SK-MEL-5 (cell line): ENCODE results near the gene TEAD2. TPM values are rescaled to one million over a fixed set of nuclear protein-coding genes. Genes with fewer than 3 reads are reported as not detected.
A peak's percentile ranks its signal among the peaks of the same experiment; 100 is the strongest.
"Not testable (repeated sequence)": the region's sequence is repeated elsewhere in the genome, so short reads cannot be mapped to it uniquely, and the experiment has no call there.

Experiments used
- DNase-seq: peaks from one replicate; pipeline ENCODE4 v3.0.0-alpha.2; 2016; ENCODE audit warnings: low read depth, low spot score
- in situ Hi-C: cut with HindIII; loops from 2 replicates; pipeline ENCODE4 v1.10.0; 2016; ENCODE audit warnings: low sequenced_read_pairs, high pct_unique_total_duplicates, low pct_unique_long_range_greater_than_20kb
- total RNA-seq: library from RNA; depleted of rRNA; stranded (reverse); fragments of >200 nt; shearing (Covaris generic); gene quantifications from 2 replicates; pipeline ENCODE4 v1.2.3, GENCODE V29; 2014

TEAD2 gene
- total RNA-seq, 1 experiment from 2014 or later, result 17.4 TPM

GRCh38 chr19:49390929-49391359 lies 28.7 kb upstream of the TEAD2 start:
- no peak for DNase-seq
- in situ Hi-C loops, result no loop called here

GRCh38 chr19:49390131-49390928 lies 28.1 kb upstream of the TEAD2 start:
- in situ Hi-C loops, result no loop called here
- no peak for DNase-seq

DNA sequence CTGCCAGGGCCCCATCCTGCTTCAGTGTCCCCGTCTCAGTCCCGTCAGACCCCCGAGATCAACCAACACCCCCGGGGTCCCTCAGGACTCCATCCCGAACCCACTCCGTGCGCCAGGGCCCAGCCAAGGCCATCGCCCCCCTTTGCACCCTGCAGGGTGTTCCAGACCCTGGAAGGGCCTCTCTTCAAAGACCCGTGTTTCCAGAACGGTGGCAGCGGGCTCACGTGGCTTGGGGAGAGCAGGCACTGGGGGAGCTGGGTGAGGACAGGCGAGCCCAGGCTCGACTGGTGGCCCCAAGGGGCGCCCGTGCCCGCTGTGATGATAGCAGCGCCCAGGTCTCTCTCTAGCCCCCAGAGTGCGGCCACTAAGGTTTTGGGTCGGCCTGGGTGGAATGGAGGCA lies 27.2 kb upstream of the TEAD2 start:
- no peak for DNase-seq
- in situ Hi-C loops, result no loop called here

DNA sequence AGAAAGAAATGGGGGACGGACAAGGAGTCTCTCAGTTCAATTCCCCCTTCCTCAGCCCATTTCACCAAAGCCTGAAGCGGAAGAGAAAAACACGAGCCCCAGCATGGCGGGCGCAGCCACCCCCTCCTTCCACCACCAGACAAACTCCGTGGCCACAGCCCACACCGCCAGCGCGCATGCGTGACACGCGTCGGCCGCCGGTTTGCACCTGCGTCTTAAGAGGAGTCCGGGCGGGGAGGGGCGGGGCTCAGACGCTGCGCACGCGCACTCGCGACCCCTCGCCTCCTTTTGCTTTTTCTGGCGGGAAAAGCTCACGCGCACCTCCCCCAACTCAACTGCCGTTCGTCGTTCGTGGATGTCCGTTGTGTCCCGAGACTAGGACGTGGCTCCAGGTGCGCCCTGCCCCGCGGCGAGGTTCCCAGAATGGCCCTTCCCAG lies 25.7 kb upstream of the TEAD2 start, which contains the start of gene KASH5:
TSS of gene KASH5 (plus strand) at position 314 of the 437 bp plus-strand sequence. CDS start 2,635 bp downstream, outside the sequence.
- DNase-seq, result peak; percentile 93

GRCh38 chr19:49383599-49383998 lies 21.4 kb upstream of the TEAD2 start:
- in situ Hi-C loops, result no loop called here
- DNase-seq, result no peak

More for the DNA sequence above, 25.7 kb upstream of the TEAD2 start, which contains the start of gene KASH5:
- in situ Hi-C loops, result no loop called here

GRCh38 chr19:49382639-49383038 lies 20.4 kb upstream of the TEAD2 start:
- no peak for DNase-seq
- in situ Hi-C loops, result no loop called here

GRCh38 chr19:49380391-49380790 lies 18.2 kb upstream of the TEAD2 start:
- DNase-seq, result no peak
- in situ Hi-C loops, result no loop called here

- DNase-seq, result no peak
- in situ Hi-C loops, result no loop called here
Measured at GRCh38 chr19:49378512-49378911, 16.3 kb upstream of the TEAD2 start.

GRCh38 chr19:49374665-49375434 lies 12.6 kb upstream of the TEAD2 start:
- no peak for DNase-seq
- in situ Hi-C loops, result no loop called here

- DNase-seq, in situ Hi-C loops: not testable (repeated sequence)
Measured at GRCh38 chr19:49373174-49373573, 11.0 kb upstream of the TEAD2 start.

DNA sequence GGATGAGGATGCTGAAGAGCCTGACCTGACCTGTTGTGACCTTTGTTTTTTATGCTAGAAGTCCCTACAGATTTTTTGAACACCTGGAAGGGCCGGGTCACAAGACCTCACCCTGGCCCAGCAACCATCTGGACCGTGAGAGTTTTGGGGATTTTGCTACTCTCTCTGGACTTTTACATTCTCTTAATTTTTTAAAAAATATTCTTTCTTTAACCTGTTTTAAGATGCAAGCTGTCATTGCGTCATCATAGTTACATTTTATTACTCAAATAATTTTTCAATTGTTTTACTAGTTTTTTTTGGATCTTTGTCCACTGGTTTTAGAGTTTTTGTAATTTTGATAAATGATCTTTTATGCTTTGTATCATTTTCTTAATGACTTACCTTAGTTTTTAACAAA lies 9.0 kb upstream of the TEAD2 start:
- no peak for DNase-seq
- in situ Hi-C loops, result no loop called here

DNA sequence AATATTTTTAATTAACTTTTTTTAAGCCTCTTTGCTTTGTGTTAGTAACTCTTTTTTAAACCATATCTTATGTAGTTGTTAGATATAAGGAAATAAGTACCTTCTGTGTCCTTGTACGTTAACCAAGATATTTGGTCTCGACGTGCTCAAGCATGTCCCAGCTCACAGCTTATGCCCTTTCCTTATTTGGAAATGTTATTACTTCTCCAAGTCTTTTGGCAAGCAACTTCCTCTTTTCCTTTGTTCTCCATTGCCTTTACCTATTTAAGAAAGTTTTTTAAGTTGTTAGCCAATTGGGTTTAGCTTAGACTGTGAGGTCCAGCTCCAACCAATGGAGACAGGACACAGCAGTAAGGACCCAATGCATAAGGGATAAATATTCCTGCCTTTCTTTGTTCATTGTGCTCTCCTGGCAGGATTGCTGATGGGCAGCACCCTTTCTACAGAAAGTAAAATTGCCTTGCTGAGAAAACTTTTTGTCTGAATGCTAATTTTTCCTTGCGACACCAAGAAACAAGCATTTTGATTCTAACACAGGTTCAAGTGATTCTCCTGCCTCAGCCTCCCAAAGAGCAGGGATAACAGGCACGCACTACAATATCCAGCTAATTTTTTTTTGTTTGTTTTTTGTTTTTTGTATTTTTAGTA lies 6.6 kb upstream of the TEAD2 start:
- DNase-seq, result no peak
- in situ Hi-C loops, result no loop called here

DNA sequence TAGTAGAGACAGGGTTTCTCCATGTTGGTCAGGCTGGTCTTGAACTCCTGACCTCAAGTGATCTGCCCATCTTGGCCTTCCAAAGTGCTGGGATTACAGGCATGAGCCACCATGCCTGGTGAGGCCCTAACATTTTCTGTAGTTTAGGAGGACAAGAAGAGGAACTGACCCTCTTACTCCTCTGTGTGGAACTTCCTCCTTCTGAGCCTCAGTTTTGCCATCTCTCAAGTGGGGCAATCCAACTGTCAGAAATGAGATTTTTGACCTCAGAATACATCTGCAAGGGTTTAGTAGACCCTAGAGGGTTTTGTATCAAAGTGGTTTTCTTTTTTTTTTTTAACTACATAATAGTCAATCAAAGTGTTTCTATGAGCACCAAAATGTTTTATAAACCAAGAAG lies 3.9 kb upstream of the TEAD2 start:
- no peak for DNase-seq
- in situ Hi-C loops, result no loop called here

- DNase-seq, result no peak
- in situ Hi-C loops, result no loop called here
Measured at GRCh38 chr19:49364083-49364737, 2.0 kb upstream of the TEAD2 start.

DNA sequence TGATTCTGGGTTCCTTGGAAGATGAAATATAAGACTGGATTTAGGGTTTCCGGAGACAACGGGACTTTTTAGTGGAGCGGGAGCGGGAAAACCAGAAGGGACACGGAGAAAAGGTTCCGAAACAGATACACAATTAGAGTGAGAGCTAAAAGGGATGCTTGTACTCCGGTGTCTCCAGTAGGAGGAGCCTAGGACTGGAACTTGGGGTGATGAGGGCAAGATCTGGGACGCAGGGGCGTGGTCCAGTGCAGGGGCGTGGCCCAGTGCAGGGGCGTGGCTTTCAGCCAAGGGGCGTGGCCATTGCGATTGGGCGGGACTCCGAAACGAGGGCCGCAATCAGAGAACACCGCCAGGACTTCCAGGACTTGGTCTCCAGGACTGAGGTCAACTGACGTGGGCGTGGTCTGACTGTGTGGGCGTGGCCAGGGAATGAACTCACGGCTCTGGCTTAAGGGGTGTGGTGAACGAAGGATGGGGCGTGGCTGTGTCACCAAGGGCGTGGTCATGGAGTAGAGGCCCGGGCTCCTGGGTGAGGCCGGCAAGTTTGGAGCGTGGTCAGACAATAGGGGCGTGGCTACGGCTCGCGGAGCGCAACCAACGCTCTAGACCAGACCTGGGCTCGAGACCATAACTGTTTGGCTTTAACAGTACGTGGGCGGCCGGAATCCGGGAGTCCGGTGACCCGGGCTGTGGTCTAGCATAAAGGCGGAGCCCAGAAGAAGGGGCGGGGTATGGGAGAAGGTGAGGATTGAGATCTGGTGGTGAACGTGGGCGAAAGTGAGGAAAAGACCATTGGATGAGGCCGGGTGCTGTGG lies 1.3 kb upstream of the TEAD2 start, which contains the start of gene DKKL1:
TSS of gene DKKL1 (plus strand) at position 610 of the 815 bp plus-strand sequence. CDS start at position 732, 122 bp downstream.
- DNase-seq, result peak; percentile 99
- in situ Hi-C loops, result no loop called here

DNA sequence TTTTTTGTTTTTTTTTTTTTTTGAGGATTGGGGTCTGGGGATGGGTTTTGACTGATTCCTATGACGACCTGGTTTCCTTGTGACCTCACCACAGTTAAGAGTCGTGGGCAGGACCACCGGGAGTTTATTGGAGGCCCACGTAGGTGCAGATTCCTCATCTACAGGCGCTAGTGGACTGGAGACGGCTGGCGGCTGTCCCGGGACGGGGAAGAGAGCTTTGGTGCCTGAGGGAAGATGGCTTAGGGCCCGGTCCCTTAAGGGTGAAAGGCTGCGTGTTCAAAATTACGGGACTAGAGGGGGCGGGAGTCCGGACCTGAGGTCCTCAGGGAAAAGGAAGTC lies 682 bp upstream of the TEAD2 start:
- DNase-seq, result no peak
- in situ Hi-C loops, result no loop called here

DNA sequence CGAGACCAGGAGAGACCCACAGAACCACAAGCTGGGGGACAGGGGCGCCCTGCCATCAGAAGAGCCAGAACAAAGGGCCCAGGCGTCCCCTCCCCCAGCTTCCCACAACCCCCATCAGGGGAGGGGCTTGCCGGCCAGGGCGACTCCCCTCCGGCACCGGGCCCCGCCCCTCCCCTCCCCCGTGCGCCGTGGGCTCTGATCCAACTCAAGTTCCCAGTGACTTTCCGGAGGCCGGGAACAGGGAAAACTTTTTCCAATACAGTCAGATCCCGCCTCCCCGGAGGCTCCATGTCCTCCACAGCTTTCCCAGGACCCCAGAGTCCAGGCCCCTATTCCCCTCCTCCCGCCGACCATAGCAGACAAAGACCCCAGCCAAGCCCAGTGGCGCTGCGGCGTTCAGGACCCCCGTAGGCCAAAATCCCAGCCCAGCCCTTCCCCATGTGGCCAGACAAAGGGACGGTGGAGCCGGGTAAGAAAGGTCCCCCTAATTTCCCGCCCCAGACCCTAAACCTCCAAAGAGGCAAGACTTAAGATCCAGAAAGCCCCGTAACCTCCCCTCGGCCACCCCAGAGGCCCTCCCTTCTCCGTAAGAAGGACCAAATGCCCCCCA lies 673 bp downstream of the TEAD2 start:
- DNase-seq, result peak; percentile 70
- in situ Hi-C loops, result no loop called here
